NCI-H1694 treated with DMSO at 0.1 percent for 48 hours (cell line): ENCODE measurements around the gene RAB6A.
"Not testable (repeated sequence)": the region's sequence is repeated elsewhere in the genome, so short reads cannot be mapped to it uniquely, and the experiment has no call there.

Experiments
- DNase-seq: peaks from one replicate; lab custom pipeline; 2025; lab: John Stamatoyannopoulos, UW

RAB6A gene

GRCh38 chr11:73760679-73761402 lies at the start of gene RAB6A:
Gene RAB6A (minus strand): TSS chr11:73761074. CDS start chr11:73760635, 439 bp downstream.
- peak; percentile 97 for DNase-seq

- no peak for DNase-seq
Measured at GRCh38 chr11:73810637-73811036, 49.8 kb upstream of the RAB6A start.

DNA sequence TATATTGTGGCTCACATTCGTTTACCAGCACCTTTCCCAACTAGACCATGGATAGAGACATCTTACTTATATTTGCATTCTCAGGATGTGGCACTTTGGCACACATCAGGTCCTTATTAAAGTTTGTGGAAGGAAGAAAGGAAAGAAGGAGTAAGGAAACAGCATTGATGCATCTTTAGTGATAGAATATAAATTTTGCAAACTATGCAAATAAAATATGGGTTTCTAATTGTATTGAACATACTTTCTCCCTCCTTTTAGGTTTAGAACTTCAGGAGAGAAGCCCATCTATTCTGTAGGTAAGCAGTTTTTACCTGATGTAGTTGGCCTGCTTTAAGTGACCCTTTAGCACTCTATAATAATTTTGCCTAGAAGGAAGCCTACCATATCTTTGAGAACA lies 47.2 kb upstream of the RAB6A start:
- DNase-seq, result no peak

GRCh38 chr11:73804712-73805111 lies 43.8 kb upstream of the RAB6A start:
- no peak for DNase-seq

DNA sequence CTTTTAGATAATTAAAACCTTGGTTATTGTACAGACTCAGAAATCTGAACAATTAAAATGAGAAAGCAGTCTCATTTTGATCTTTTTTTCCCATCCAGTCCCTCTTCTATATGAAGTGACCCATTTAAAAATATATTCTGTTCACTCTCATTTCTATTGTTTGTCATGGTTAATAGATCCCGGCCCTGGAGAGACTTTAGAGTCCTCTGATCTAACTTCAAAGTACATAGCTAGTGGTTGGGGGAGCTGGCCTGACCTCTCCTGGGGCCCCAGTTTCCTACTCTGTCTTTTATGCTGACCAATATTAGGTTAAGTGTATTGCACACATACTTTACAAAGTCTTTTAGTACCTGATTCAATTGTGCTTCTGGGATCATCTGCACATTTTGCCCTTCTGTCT lies 40.3 kb upstream of the RAB6A start:
- no peak for DNase-seq

DNA sequence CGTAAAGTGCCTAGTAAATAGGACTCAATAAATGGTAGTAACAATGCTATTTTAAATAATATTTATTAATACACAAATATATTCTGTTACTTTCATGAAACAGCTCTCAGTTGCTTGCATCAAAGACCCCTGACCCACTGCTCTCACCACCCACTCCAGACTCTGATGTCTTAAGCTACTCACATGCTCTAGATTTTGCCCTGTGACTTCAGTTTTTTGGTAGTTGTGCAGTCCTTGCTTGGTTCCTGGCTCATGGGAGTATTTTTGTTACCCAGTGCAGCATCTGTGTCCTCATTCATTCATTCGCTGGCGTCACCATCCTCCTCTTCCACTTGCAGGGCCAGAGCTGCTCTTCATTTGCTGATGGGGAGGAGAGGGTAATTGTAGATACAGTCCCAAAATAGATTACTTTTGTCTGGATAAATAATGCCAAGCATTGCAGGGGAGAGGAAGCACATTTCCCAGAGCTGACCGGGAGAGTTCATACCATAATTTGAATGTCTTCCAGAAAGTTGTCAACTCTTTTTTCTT lies 39.5 kb upstream of the RAB6A start:
- no peak for DNase-seq

- no peak for DNase-seq
Measured at GRCh38 chr11:73797457-73797856, 36.6 kb upstream of the RAB6A start.

DNA sequence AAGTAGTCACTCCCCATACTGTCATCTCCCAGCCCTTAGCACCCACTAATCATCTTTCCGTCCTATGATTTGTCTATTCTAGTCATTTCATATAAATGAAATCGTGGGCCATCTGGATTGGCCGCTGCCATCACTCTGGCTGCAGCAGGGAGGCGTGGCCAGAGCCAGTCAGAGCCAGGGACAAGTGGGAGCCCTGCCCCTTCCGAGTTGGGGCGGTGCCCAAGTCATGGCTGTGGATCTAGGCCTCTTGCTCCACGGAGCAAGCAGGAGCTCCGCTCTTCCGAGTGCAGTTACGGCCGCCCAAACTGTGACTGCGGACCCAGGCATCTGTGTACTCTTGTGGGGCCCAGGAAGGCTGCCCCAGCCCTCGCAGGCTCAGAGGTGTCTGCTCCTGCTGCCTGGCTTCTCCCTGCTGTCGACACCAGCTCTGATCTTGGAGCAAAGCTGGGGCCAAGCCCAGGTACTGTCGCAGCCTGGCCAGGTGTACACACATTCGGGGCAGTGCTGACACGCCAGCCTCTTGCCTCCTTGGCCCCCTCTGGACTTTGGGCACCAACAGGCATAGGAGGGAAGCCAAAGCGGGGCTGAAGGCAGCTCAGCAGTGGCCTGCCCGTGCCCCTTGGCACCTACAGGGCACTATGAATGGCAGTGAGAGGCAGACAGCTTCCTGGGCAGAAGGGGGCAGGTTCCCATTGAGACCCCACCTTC lies 35.2 kb upstream of the RAB6A start:
- no peak for DNase-seq

DNA sequence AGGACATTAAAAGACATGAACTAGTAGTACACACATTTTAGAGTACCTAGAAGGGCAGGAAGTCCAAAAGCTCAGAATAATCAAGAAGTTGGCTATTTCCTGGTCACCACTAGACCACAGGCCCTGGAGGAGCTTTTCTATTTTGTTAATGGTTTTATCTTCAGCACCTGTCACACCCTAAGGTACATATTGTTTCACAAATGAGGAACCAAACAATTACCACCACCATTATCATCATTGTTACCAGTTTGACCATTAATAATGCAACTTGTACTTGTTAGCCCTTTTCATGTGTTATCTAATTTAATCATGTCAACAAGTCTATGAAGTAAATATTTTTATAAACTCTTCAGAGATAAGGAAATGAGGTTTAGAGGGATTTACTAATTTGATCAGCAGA lies 31.7 kb upstream of the RAB6A start:
- DNase-seq, result no peak

- DNase-seq, result no peak
Measured at GRCh38 chr11:73789279-73789670, 28.4 kb upstream of the RAB6A start.

GRCh38 chr11:73787643-73788558 lies 27.0 kb upstream of the RAB6A start, which contains the start of gene MRPL48:
Gene MRPL48 (plus strand): TSS chr11:73787874. CDS start chr11:73787972, 98 bp downstream.
- peak; percentile 85 for DNase-seq

- no peak for DNase-seq
Measured at GRCh38 chr11:73787051-73787642, 26.3 kb upstream of the RAB6A start.

DNA sequence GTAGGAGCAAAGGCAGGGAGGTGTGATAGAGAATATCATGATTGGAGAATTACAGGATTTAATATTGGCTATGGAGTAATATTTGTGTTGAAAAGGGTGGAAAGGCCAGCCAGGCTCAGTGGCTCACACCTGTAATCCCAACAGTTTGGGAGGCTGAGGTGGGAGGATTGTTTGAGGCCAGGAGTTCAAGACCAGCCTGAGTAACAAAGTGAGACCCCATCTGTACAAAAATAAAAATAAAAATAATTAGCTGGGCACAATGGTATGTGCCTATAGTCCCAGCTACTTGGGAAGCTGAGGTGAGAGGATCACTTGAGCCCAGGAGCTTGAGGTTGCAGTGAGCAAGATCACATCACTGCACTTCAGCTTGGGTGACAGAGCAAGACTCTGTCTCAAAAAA lies 24.6 kb upstream of the RAB6A start:
- not testable (repeated sequence) for DNase-seq

DNA sequence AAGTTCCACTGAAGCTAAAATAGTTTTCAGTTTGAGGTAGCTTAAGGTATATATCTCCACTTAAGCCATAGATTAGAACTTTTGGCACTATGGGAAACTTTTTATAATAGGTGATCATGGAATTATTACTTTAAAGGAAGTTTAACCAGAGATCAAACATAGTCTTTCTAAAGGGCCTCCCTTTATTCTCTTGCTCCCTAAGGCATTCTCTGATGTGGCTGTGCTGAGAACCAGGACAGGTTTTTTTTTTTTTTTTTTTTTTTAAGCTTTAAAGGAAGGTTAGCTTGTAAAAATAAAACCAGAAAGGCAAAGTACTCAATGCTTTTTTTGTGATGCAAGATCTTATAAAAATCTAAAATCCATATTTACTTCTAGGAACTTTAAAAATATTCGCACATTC lies 23.9 kb upstream of the RAB6A start:
- DNase-seq, result no peak

- DNase-seq, result no peak
Measured at GRCh38 chr11:73784080-73784634, 23.3 kb upstream of the RAB6A start.

DNA sequence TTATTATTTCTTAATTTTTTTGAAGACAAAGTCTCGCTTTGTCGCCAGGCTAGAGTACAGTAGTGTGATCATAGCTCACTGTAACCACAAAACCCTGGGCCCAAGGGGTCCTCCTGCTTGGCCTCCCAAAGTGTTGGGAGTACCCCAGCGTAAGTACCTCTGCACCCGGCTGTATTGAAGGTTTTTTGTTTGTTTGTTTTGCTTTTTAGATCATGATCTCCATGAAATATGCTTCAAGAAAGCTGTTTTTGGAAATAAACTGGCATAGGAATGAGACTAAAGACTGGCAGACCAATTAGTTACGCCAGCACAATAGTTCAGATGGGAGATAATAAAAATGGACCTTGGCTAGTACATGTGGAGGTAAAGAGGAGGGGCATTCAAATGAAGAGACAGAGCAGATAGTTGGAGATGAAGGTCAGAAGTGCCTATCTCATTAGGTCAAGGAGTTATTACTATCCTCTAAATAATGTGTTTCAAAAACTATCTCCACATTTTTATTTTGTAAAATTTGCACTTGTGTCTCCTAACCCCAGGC lies 22.7 kb upstream of the RAB6A start:
- DNase-seq, result no peak

DNA sequence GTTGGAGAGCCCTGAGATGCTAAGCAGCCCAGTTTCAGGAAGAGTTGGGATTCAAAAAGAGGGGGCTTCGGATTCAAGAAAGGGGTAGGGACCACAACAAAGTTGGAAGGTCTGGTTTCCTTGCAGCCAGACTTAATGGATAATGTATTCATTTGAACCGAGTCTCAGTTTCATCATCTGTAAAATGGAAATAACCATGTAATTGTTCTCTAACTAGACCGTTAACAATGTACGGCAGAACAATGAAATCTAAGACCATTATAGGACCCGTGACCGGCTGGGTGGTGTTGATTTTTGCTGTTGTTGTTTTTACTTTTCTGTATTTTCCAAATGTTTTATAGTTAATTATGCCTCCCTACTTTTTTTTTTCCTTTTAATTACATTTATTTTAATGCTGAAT lies 20.4 kb upstream of the RAB6A start:
- no peak for DNase-seq

DNA sequence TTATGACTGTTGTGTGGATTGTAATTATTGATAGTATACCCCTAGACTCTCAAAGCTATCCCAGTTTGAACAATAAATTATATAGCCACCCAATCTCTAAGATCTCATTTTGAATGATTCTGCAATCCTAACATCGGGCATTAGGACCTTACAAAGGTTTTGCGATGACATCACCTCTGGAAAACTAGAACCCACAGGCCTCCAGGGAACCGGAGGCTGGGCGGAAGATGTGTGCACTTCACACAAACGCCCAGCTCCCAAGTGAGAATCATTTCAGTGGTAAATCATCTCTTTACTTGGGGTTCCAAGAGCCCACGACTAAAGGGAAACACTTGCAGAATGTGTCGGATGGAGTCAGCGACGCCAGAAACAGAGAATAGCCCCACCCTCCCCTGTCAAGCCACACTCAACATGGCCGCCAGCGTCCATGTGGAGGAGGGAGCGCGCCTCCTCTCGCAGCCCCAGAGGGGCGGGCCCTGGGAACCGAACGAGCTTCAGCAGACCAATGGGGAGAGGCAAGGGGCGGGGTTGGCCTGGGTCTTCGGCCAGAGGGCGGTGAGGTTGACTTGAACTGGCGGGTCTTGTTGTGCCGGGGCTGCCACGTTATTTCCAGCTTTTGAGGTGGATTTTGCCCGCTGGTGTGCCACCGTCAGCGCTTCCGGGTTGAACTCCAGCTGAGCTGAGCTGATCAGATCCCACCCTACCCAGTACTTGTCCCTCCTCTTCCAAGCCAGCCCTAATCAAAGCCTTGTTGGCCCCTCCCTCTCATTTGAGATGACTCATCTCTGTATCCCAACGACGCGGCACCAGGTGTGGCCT lies 18.4 kb upstream of the RAB6A start:
- peak; percentile 97 for DNase-seq

- not testable (repeated sequence) for DNase-seq
Measured at GRCh38 chr11:73770811-73771210, 9.9 kb upstream of the RAB6A start.

- DNase-seq, result no peak
Measured at GRCh38 chr11:73766763-73767162, 5.9 kb upstream of the RAB6A start.
